HG02759 (cell line): ENCODE data around the gene SLC17A4.
"Not testable (repeated sequence)": the region's sequence is repeated elsewhere in the genome, so short reads cannot be mapped to it uniquely, and the experiment has no call there.

Experiments
- ATAC-seq: cut with Tn5 transposase; IDR thresholded peaks from one replicate; pipeline ENCODE4 v1.9.1; 2021; ENCODE audit warnings: mild to moderate bottlenecking, moderate library complexity; ENCODE audit not compliant: unreplicated experiment

The SLC17A4 gene

GRCh38 chr6:25754535-25754934 is at the start of gene SLC17A4:
SLC17A4 (plus strand) TSS chr6:25754742; CDS start chr6:25761963, 7,221 bp downstream.
- no peak for ATAC-seq

- ATAC-seq: no peak
Observed at GRCh38 chr6:25706314-25707014, 48.1 kb upstream of the SLC17A4 start.

- ATAC-seq: no peak
Observed at GRCh38 chr6:25709761-25710160, 44.8 kb upstream of the SLC17A4 start.

GRCh38 chr6:25710287-25710686 is 44.3 kb upstream of the SLC17A4 start:
- ATAC-seq: no peak

- ATAC-seq: no peak
Observed at GRCh38 chr6:25713824-25714223, 40.7 kb upstream of the SLC17A4 start.

- ATAC-seq: no peak
Observed at GRCh38 chr6:25714765-25715164, 39.8 kb upstream of the SLC17A4 start.

- no peak for ATAC-seq
Observed at GRCh38 chr6:25715794-25716193, 38.7 kb upstream of the SLC17A4 start.

- no peak for ATAC-seq
Observed at GRCh38 chr6:25717866-25718740, 36.4 kb upstream of the SLC17A4 start.

GRCh38 chr6:25726122-25726911 is 28.2 kb upstream of the SLC17A4 start:
- ATAC-seq: no peak

- ATAC-seq: no peak
Observed at GRCh38 chr6:25727028-25727427, 27.5 kb upstream of the SLC17A4 start.

GRCh38 chr6:25730907-25731306 is 23.6 kb upstream of the SLC17A4 start:
- ATAC-seq: no peak

- no peak for ATAC-seq
Observed at GRCh38 chr6:25731721-25732120, 22.8 kb upstream of the SLC17A4 start.

- ATAC-seq: no peak
Observed at GRCh38 chr6:25732468-25733198, 21.9 kb upstream of the SLC17A4 start.

- no peak for ATAC-seq
Observed at GRCh38 chr6:25735261-25735660, 19.3 kb upstream of the SLC17A4 start.

GRCh38 chr6:25743868-25744267 is 10.7 kb upstream of the SLC17A4 start:
- no peak for ATAC-seq

GRCh38 chr6:25745836-25746235 is 8.7 kb upstream of the SLC17A4 start:
- ATAC-seq: no peak

GRCh38 chr6:25746968-25747367 is 7.6 kb upstream of the SLC17A4 start:
- no peak for ATAC-seq

- ATAC-seq: no peak
Observed at GRCh38 chr6:25747477-25747876, 7.1 kb upstream of the SLC17A4 start.

- ATAC-seq: no peak
Observed at GRCh38 chr6:25748049-25748448, 6.5 kb upstream of the SLC17A4 start.

- ATAC-seq: not testable (repeated sequence)
Observed at GRCh38 chr6:25748601-25749517, 5.7 kb upstream of the SLC17A4 start.
